Measurements from ENCODE around the gene RBM14.
A peak's percentile ranks its signal among the peaks of the same experiment; 100 is the strongest.

RBM14 gene

DNA sequence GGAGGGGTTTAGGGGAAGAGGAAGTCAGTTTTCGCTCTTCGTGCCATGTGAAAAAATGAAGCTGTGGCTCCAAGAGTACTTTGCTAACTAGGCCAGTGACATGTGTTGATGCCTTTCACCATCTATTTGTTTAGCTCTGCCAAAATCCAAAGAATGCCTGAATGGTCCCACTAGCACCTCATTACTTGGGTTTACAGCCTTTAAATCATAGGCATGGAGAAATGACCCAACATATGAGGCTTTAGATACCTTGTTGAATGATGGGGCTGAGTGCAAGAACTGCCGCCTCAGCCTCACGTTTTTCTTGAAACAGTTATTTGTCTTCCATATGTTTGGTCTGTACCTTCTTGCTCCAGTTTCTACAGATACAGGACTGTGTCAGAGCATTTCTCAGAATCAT, 30.4 kb downstream of the RBM14 start:
- Mint-ChIP-seq H3K4me1 (peaks cover 66% of the 10 kb centered on the region), H3K36me3 (ENCODE audit: insufficient read depth) (peaks cover 91% of the 10 kb centered on the region), H3K4me3 (no peak overlapping the region), H3K27me3 (no peaks in the 10 kb centered on the region), H3K9me3 (no peaks in the 10 kb centered on the region), H3K27ac (ENCODE audit: low read depth) (peak overlapping the region; percentile 58)
- no peak for ATAC-seq (replicated peaks; ENCODE audit: extremely low read depth, poor library complexity, severe bottlenecking)
- no peak for DNase-seq (ENCODE audit: low spot score in 2 of 2)

GRCh38 chr11:66649903-66650302, 33.5 kb downstream of the RBM14 start:
- ATAC-seq (replicated peaks; ENCODE audit: extremely low read depth, poor library complexity, severe bottlenecking) (no peak), DNase-seq (ENCODE audit: low spot score in 2 of 2) (no peak)
- no peaks in the 10 kb centered on the region for H3K27me3 Mint-ChIP-seq
- peaks cover 49% of the 10 kb centered on the region for H3K4me1 Mint-ChIP-seq
- no peaks in the 10 kb centered on the region for H3K9me3 Mint-ChIP-seq
- peaks cover 87% of the 10 kb centered on the region for H3K36me3 Mint-ChIP-seq (ENCODE audit: insufficient read depth)
- no peak overlapping the region for H3K27ac Mint-ChIP-seq (ENCODE audit: low read depth)
- H3K4me3 Mint-ChIP-seq = no peak overlapping the region

- no peaks in the 10 kb centered on the region for H3K9me3 Mint-ChIP-seq
- H3K4me1 Mint-ChIP-seq = peaks cover 38% of the 10 kb centered on the region
- peaks cover 82% of the 10 kb centered on the region for H3K36me3 Mint-ChIP-seq (ENCODE audit: insufficient read depth)
- ATAC-seq (replicated peaks; ENCODE audit: extremely low read depth, poor library complexity, severe bottlenecking) (no peak), DNase-seq (ENCODE audit: low spot score in 2 of 2) (no peak)
- H3K27me3 Mint-ChIP-seq = no peaks in the 10 kb centered on the region
- H3K4me3 Mint-ChIP-seq = no peak overlapping the region
- H3K27ac Mint-ChIP-seq (ENCODE audit: low read depth) = no peak overlapping the region
Observed at GRCh38 chr11:66651016-66651415, 34.6 kb downstream of the RBM14 start.

DNA sequence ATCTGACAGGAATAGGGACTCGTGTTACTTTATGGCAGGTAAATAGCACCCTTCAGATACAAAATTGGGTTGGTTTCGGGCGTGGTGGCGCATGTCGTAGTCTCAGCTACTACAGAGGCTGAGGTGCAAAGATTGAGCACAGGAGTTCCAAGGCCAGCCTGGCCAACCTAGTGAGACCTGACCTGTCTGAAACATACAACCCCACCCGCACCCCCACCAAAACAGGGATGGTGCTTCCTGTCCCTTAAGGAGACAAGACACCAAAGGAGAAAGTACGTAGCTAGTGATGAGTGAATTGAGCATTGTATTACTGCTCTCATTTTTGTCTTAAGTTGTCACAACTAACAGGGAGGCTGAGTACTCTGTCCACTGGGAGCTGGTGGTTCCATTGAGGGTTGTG, 36.2 kb downstream of the RBM14 start:
- ATAC-seq (replicated peaks; ENCODE audit: extremely low read depth, poor library complexity, severe bottlenecking) = no peak

DNA sequence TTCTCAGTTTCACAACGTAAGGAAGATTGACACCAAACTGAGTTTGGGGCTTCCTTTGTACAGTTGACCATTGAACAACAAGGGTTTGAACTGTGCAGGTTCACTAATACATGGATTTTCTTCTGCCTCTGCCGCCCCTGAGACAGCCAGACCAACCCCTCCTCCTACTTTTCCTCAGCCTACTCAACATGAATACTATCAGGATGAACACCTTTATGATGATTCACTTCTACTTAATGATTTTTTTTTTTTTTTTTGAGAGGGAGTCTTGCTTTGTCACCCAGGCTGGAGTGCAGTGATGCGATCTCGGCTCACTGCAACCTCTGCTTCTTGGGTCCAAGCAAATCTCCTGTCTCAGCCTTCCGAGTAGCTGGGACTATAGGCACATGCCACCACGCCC, 36.7 kb downstream of the RBM14 start:
- Mint-ChIP-seq H3K27ac (ENCODE audit: low read depth) (peak overlapping the region; percentile 51), H3K4me3 (no peak overlapping the region), H3K36me3 (ENCODE audit: insufficient read depth) (peaks cover 72% of the 10 kb centered on the region), H3K27me3 (no peaks in the 10 kb centered on the region), H3K4me1 (peaks cover 24% of the 10 kb centered on the region), H3K9me3 (no peaks in the 10 kb centered on the region)
- ATAC-seq (replicated peaks; ENCODE audit: extremely low read depth, poor library complexity, severe bottlenecking) (no peak), DNase-seq (ENCODE audit: low spot score in 2 of 2) (no peak)

More for the DNA sequence above, 36.2 kb downstream of the RBM14 start:
- Mint-ChIP-seq H3K27me3 (no peaks in the 10 kb centered on the region), H3K27ac (ENCODE audit: low read depth) (peak overlapping the region; percentile 51), H3K4me1 (peaks cover 24% of the 10 kb centered on the region), H3K4me3 (no peak overlapping the region), H3K9me3 (no peaks in the 10 kb centered on the region), H3K36me3 (ENCODE audit: insufficient read depth) (peaks cover 72% of the 10 kb centered on the region)
- no peak for DNase-seq (ENCODE audit: low spot score in 2 of 2)

GRCh38 chr11:66659763-66660162, 43.3 kb downstream of the RBM14 start:
- peaks cover 56% of the 10 kb centered on the region for H3K36me3 Mint-ChIP-seq (ENCODE audit: insufficient read depth)
- ATAC-seq (replicated peaks; ENCODE audit: extremely low read depth, poor library complexity, severe bottlenecking) (no peak), DNase-seq (ENCODE audit: low spot score in 2 of 2) (no peak)
- no peaks in the 10 kb centered on the region for H3K9me3 Mint-ChIP-seq
- peaks cover 17% of the 10 kb centered on the region for H3K4me1 Mint-ChIP-seq
- H3K27ac Mint-ChIP-seq (ENCODE audit: low read depth) = peak overlapping the region; percentile 36
- no peak overlapping the region for H3K4me3 Mint-ChIP-seq
- H3K27me3 Mint-ChIP-seq = no peaks in the 10 kb centered on the region

GRCh38 chr11:66663741-66664296, 47.4 kb downstream of the RBM14 start:
- DNase-seq (ENCODE audit: low spot score in 2 of 2) = no peak
- ATAC-seq (replicated peaks; ENCODE audit: extremely low read depth, poor library complexity, severe bottlenecking) = no peak
- Mint-ChIP-seq H3K36me3 (ENCODE audit: insufficient read depth) (peaks cover 62% of the 10 kb centered on the region), H3K27ac (ENCODE audit: low read depth) (no peak overlapping the region), H3K4me3 (no peak overlapping the region), H3K9me3 (no peaks in the 10 kb centered on the region), H3K4me1 (peaks cover 30% of the 10 kb centered on the region), H3K27me3 (no peaks in the 10 kb centered on the region)

DNA sequence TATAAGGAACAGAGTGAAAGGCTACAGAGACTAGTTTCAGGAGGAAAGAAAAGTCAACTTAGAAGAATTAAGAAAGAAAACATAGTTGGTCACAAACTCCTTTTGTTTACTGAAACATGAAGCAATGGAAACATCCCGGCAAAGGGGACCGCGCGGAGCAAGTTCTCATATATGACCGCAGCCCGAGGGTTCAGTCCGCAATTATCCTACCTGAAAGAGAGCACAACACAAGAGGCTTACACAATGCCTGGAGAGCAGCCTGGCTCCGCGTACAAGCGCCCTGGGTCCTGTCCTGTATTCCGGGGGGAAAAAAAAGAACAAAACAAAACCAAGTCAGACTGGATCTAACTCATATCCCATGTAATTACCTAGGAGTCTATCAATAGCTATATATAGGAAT, 48.9 kb downstream of the RBM14 start:
- DNase-seq (ENCODE audit: low spot score in 2 of 2) (no peak), ATAC-seq (replicated peaks; ENCODE audit: extremely low read depth, poor library complexity, severe bottlenecking) (no peak)
- Mint-ChIP-seq H3K27ac (ENCODE audit: low read depth) (no peak overlapping the region), H3K27me3 (no peaks in the 10 kb centered on the region), H3K9me3 (no peaks in the 10 kb centered on the region), H3K4me1 (peaks cover 29% of the 10 kb centered on the region), H3K4me3 (no peak overlapping the region), H3K36me3 (ENCODE audit: insufficient read depth) (peaks cover 58% of the 10 kb centered on the region)

- Mint-ChIP-seq H3K36me3 (ENCODE audit: insufficient read depth) (peaks cover 33% of the 10 kb centered on the region), H3K27ac (ENCODE audit: low read depth) (no peak overlapping the region), H3K4me3 (no peak overlapping the region), H3K9me3 (no peaks in the 10 kb centered on the region), H3K27me3 (no peaks in the 10 kb centered on the region), H3K4me1 (peaks cover 40% of the 10 kb centered on the region)
- DNase-seq (ENCODE audit: low spot score in 2 of 2) (no peak), ATAC-seq (replicated peaks; ENCODE audit: extremely low read depth, poor library complexity, severe bottlenecking) (no peak)
Observed at GRCh38 chr11:66670816-66671215, 54.4 kb downstream of the RBM14 start.

DNA sequence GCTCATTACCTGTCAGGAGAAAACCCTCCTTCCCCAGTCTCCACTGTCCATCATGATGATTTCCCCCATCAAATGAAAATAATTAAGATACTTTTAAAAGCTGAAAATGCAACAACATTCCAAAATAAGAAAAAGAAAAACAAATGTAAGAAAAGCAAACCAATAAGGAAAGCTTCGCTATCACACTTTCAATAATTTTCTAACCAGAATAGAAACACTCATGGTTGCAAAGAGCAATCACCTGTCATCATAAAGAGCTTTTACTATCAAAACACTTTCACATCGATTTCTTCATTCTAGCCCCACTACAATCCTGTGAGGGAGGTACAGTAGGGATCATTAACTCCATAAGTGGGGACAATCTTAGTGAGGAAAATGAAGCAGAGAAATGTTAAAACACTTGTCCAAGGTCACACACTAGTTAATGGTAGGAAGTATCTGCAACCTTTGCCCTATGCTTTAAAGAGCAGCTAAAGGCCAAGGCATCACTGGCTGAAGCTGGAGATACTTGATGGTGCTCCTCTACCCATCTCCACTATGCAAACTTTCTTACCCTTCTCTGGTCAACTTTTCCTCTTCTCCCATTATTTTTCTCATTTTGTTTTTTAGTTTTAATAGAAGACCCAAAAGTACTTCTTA, 58.7 kb downstream of the RBM14 start:
- no peak overlapping the region for H3K27ac Mint-ChIP-seq (ENCODE audit: low read depth)
- peaks cover 17% of the 10 kb centered on the region for H3K36me3 Mint-ChIP-seq (ENCODE audit: insufficient read depth)
- no peaks in the 10 kb centered on the region for H3K9me3 Mint-ChIP-seq
- no peak overlapping the region for H3K4me3 Mint-ChIP-seq
- no peaks in the 10 kb centered on the region for H3K27me3 Mint-ChIP-seq
- ATAC-seq (replicated peaks; ENCODE audit: extremely low read depth, poor library complexity, severe bottlenecking) (no peak), DNase-seq (ENCODE audit: low spot score in 2 of 2) (no peak)
- H3K4me1 Mint-ChIP-seq = peaks cover 43% of the 10 kb centered on the region

GRCh38 chr11:66676282-66676919, 60.0 kb downstream of the RBM14 start:
- peaks cover 15% of the 10 kb centered on the region for H3K36me3 Mint-ChIP-seq (ENCODE audit: insufficient read depth)
- H3K27ac Mint-ChIP-seq (ENCODE audit: low read depth) = peak overlapping the region; percentile 99
- H3K4me3 Mint-ChIP-seq = peak overlapping the region; percentile 98
- H3K9me3 Mint-ChIP-seq = no peaks in the 10 kb centered on the region
- ATAC-seq (replicated peaks; ENCODE audit: extremely low read depth, poor library complexity, severe bottlenecking) (no peak), DNase-seq (ENCODE audit: low spot score in 2 of 2) (no peak)
- H3K27me3 Mint-ChIP-seq = no peaks in the 10 kb centered on the region
- peaks cover 43% of the 10 kb centered on the region for H3K4me1 Mint-ChIP-seq

Data from central memory CD8-positive, alpha-beta T cell (primary cell).